ENCODE data around the gene KIF26A.

KIF26A gene

GRCh38 chr14:104181761-104182530 is 43.6 kb downstream of the KIF26A start:
- DNase-seq, result no peak

- no peak for DNase-seq
These were observed 44.6 kb downstream of the KIF26A start for GRCh38 chr14:104182857-104183425.

- DNase-seq, result no peak
These were observed 45.4 kb downstream of the KIF26A start for GRCh38 chr14:104183796-104184195.

- DNase-seq, result no peak
These were observed 46.1 kb downstream of the KIF26A start for GRCh38 chr14:104184506-104184905.

GRCh38 chr14:104184911-104185499 is 46.6 kb downstream of the KIF26A start:
- no peak for DNase-seq

- no peak for DNase-seq
These were observed 47.6 kb downstream of the KIF26A start for GRCh38 chr14:104185916-104186495.

- DNase-seq, result no peak
These were observed 48.2 kb downstream of the KIF26A start for GRCh38 chr14:104186575-104186974.

- DNase-seq, result no peak
These were observed 48.9 kb downstream of the KIF26A start for GRCh38 chr14:104187121-104187889.

GRCh38 chr14:104187931-104188726 is 49.7 kb downstream of the KIF26A start:
- no peak for DNase-seq

GRCh38 chr14:104188727-104189400 is 50.5 kb downstream of the KIF26A start:
- DNase-seq, result no peak

- no peak for DNase-seq
These were observed 51.4 kb downstream of the KIF26A start for GRCh38 chr14:104189629-104190335.

GRCh38 chr14:104190396-104191000 is 52.1 kb downstream of the KIF26A start:
- DNase-seq, result no peak

GRCh38 chr14:104191409-104191997 is 53.1 kb downstream of the KIF26A start:
- no peak for DNase-seq

- no peak for DNase-seq
These were observed 53.9 kb downstream of the KIF26A start for GRCh38 chr14:104192146-104192882.

GRCh38 chr14:104192883-104193245 is 54.5 kb downstream of the KIF26A start:
- no peak for DNase-seq

- DNase-seq, result no peak
These were observed 55.6 kb downstream of the KIF26A start for GRCh38 chr14:104194016-104194415.

GRCh38 chr14:104194716-104195115 is 56.3 kb downstream of the KIF26A start:
- DNase-seq, result no peak

GRCh38 chr14:104195361-104195760 is 57.0 kb downstream of the KIF26A start:
- no peak for DNase-seq

GRCh38 chr14:104195878-104196277 is 57.5 kb downstream of the KIF26A start:
- no peak for DNase-seq
